Measurements from ENCODE around the gene GRAP2. TPM values are rescaled to one million over a fixed set of nuclear protein-coding genes. Genes with fewer than 3 reads are reported as not detected.
"Not testable (repeated sequence)": the region's sequence is repeated elsewhere in the genome, so short reads cannot be mapped to it uniquely, and the experiment has no call there.

GRAP2 gene
- total RNA-seq, 4 donors from 2014 or later, result 0.67 to 3.1 (median 1.7) TPM

DNA sequence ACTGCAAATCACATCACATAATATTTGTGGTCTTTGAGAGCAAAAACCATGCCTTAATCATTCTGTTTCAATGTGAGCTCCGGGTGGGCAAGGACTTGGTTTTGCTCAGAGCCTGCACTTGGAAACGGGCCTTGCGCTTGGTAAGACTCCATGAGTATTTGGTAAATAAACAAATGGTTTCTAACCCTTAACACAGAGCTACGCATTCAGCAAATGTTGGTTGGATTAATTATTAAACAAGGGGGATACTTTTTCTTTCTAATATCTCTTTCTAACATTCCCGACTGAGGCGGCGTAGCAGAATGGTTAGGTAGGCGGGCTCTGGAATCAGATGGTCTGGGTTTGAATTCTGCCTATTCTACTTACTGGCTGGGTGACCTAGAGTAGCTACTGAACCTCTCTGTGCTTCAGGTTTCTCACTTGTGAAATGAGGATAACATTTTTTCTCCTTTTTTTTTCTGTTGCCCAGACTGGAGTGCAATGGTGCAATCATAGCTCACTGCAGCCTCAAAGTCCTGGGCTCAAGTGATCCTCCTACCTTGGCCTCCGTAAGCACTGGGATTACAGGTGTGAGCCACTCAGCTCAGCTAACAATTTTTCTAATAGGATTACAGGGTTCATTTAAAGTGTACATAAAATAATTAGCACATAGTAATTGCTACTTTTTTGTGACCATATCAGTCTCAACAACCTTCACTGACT lies 90.4 kb downstream of the GRAP2 start:
- no peaks in the 10 kb centered on the region for H3K9me3 ChIP-seq
- H3K4me1 ChIP-seq, result peaks cover 0 to 8% (median 3%) of the 10 kb centered on the region in 3 donors
- no peak overlapping the region for H3K4me3 ChIP-seq
- peaks cover 42% of the 10 kb centered on the region for H3K27me3 ChIP-seq
- H3K27ac ChIP-seq, result no peak overlapping the region
- no peak for TF ChIP-seq POLR2A (IDR thresholded peaks at IDR 0.05)
- TF ChIP-seq EP300 (IDR thresholded peaks at IDR 0.05), result no peak
- TF ChIP-seq, protein P1, sequence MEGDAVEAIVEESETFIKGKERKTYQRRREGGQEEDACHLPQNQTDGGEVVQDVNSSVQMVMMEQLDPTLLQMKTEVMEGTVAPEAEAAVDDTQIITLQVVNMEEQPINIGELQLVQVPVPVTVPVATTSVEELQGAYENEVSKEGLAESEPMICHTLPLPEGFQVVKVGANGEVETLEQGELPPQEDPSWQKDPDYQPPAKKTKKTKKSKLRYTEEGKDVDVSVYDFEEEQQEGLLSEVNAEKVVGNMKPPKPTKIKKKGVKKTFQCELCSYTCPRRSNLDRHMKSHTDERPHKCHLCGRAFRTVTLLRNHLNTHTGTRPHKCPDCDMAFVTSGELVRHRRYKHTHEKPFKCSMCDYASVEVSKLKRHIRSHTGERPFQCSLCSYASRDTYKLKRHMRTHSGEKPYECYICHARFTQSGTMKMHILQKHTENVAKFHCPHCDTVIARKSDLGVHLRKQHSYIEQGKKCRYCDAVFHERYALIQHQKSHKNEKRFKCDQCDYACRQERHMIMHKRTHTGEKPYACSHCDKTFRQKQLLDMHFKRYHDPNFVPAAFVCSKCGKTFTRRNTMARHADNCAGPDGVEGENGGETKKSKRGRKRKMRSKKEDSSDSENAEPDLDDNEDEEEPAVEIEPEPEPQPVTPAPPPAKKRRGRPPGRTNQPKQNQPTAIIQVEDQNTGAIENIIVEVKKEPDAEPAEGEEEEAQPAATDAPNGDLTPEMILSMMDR (IDR thresholded peaks at IDR 0.05), result no peak
- TF ChIP-seq POLR2AphosphoS5 (IDR thresholded peaks at IDR 0.05), result no peak
- no peak for ATAC-seq
- WGBS, 2 donors (ENCODE audit: low coverage in 1 of 2), result 83 to 88% methylated on average over 6 to 9 of the region's 9 CpGs
- H3K36me3 ChIP-seq, result no peaks in the 10 kb centered on the region

GRCh38 chr22:39992088-39992826 lies 91.4 kb downstream of the GRAP2 start:
- no peak overlapping the region for H3K4me3 ChIP-seq
- 87 to 92% methylated on average over 2 to 4 of the region's 5 CpGs for WGBS, 2 donors (ENCODE audit: low coverage in 1 of 2)
- H3K4me1 ChIP-seq, result peaks cover 0 to 8% (median 3%) of the 10 kb centered on the region in 3 donors
- H3K27ac ChIP-seq, result no peak overlapping the region
- H3K36me3 ChIP-seq, result no peaks in the 10 kb centered on the region
- ATAC-seq, result no peak
- no peak for TF ChIP-seq POLR2A (IDR thresholded peaks at IDR 0.05)
- TF ChIP-seq, protein P1 (IDR thresholded peaks at IDR 0.05), result no peak
- no peak for TF ChIP-seq POLR2AphosphoS5 (IDR thresholded peaks at IDR 0.05)
- TF ChIP-seq EP300 (IDR thresholded peaks at IDR 0.05), result no peak
- peaks cover 47% of the 10 kb centered on the region for H3K27me3 ChIP-seq
- no peaks in the 10 kb centered on the region for H3K9me3 ChIP-seq

- not testable (repeated sequence) for H3K36me3 ChIP-seq, H3K4me3 ChIP-seq, H3K9me3 ChIP-seq, ATAC-seq, H3K27ac ChIP-seq
- peaks cover 0 to 13% (median 3%) of the 10 kb centered on the region in 3 donors for H3K4me1 ChIP-seq
- WGBS, 2 donors (ENCODE audit: low coverage in 1 of 2), result 83 to 91% methylated on average over 4 to 7 of the region's 7 CpGs
- peaks cover 53% of the 10 kb centered on the region for H3K27me3 ChIP-seq
These were observed 92.0 kb downstream of the GRAP2 start for GRCh38 chr22:39992894-39993293.

- Histone ChIP-seq H3K36me3 (no peaks in the 10 kb centered on the region), H3K4me1 (peaks cover 0 to 25% (median 3%) of the 10 kb centered on the region in 3 donors), H3K27me3 (peaks cover 59% of the 10 kb centered on the region), H3K27ac (no peak overlapping the region), H3K4me3 (peak overlapping the region in 1 of 2 donors; percentile 30), H3K9me3 (no peaks in the 10 kb centered on the region)
- TF ChIP-seq, protein P1 (IDR thresholded peaks at IDR 0.05), result no peak
- no peak for TF ChIP-seq POLR2A (IDR thresholded peaks at IDR 0.05)
- no peak for TF ChIP-seq EP300 (IDR thresholded peaks at IDR 0.05)
- TF ChIP-seq POLR2AphosphoS5 (IDR thresholded peaks at IDR 0.05), result no peak
- 70 to 87% methylated on average over 9 of the region's 20 CpGs for WGBS, 2 donors (ENCODE audit: low coverage in 1 of 2)
- ATAC-seq, result no peak
These were observed 93.2 kb downstream of the GRAP2 start for GRCh38 chr22:39994041-39994565.

DNA sequence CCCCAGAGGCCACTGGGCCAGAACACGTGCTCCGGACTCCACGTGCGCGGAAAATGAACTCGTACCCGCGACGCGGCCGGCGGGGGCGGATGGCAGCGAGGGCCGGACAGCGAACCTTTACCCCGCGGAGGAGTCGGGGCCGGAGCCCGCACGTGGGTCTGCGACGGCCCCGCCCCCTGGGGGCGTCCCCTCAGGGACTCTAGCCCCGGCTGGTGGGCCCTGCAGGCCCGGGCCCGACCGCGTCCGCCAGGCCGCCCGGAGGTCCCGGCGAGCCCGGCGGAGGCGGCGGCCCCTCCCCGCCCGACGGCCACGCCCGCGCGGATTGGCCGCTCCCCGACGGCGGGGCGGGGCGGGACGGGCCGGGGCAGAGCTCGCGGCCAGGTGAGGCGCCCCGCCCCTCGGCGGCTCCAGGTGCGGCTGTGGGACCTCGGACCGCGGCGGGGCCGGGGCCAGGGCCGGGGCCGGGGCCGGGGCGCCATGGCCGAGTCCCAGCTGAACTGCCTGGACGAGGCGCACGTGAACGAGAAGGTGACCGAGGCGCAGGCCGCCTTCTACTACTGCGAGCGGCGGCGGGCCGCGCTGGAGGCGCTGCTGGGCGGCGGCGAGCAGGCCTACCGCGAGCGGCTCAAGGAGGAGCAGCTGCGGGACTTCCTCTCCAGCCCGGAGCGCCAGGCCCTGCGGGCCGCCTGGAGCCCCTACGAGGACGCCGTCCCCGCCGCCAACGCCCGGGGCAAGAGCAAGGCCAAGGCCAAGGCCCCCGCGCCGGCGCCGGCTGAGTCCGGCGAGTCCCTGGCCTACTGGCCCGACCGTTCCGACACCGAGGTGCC lies 93.9 kb downstream of the GRAP2 start, which contains the start of gene FAM83F:
Gene FAM83F (plus strand): TSS at position 389 of the 827 bp plus-strand sequence. CDS start 89 bp downstream, at position 478.
- Histone ChIP-seq H3K4me1 (peaks cover 0 to 25% (median 3%) of the 10 kb centered on the region in 3 donors), H3K9me3 (no peaks in the 10 kb centered on the region), H3K27ac (peak within 1 kb of the TSS in 3 of 4 donors; percentile 65 to 69 (median 67)), H3K27me3 (peaks cover 66% of the 10 kb centered on the region), H3K36me3 (no peaks in the 10 kb centered on the region), H3K4me3 (peak within 1 kb of the TSS in 1 of 2 donors; percentile 30)
- WGBS, 2 donors (ENCODE audit: low coverage in 1 of 2), result no CpG with 5 or more reads among the region's 115 CpGs
- ATAC-seq, result peak; percentile 39
- no peak for TF ChIP-seq EP300 (IDR thresholded peaks at IDR 0.05)
- TF ChIP-seq, protein P1 (IDR thresholded peaks at IDR 0.05), result no peak

Data from gastroesophageal sphincter (tissue), 4 donors.